Measurements from ENCODE around the gene ALKBH6. TPM values are rescaled to one million over a fixed set of nuclear protein-coding genes. Genes with fewer than 3 reads are reported as not detected.

Gene ALKBH6
- polyA plus RNA-seq, 1 donor (not counting 4 experiments of a cell fraction or from before 2014, with no cell fraction given): 36.7 TPM

DNA sequence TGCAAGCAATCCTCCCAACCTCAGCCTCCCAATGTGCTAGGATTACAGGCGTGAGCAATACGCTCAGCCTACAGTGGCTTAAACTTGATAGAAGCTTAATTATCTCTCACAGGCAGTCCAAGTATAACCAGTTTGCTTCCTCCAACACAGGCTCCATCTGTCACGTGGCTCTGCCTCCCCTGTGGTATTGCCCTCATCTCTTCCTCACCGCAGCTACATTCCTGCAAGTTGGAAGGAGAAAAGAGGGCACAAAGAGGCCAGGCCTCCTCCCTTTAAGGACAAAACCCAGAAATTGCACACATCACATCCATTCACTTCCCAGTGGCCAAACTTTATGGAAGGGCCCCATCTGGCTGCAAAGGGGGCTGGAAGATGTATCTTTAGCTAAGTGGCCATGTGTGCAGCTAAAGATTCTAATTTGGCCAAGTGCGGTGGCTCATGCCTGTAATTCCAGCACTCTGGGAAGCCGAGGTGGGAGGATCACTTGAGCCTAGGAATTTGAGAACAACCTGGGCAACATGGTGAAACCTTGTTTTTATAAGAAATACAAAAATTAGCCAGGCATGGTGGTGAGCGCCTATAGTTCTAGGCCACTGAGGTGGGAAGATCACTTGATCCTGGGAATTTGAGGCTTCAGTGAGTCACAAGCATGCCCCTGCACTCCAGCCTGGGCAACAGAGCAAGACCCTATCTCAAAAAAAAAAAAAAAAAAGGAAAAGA is 22.1 kb downstream of the ALKBH6 start:
- dilution Hi-C loops (cut with MboI; ENCODE audit: extremely low pct_ligation_motif_present, low sequenced_read_pairs): no loop called here
- TF ChIP-seq EZH2 (IDR thresholded peaks at IDR 0.05; ENCODE audit: low read length): no peak

DNA sequence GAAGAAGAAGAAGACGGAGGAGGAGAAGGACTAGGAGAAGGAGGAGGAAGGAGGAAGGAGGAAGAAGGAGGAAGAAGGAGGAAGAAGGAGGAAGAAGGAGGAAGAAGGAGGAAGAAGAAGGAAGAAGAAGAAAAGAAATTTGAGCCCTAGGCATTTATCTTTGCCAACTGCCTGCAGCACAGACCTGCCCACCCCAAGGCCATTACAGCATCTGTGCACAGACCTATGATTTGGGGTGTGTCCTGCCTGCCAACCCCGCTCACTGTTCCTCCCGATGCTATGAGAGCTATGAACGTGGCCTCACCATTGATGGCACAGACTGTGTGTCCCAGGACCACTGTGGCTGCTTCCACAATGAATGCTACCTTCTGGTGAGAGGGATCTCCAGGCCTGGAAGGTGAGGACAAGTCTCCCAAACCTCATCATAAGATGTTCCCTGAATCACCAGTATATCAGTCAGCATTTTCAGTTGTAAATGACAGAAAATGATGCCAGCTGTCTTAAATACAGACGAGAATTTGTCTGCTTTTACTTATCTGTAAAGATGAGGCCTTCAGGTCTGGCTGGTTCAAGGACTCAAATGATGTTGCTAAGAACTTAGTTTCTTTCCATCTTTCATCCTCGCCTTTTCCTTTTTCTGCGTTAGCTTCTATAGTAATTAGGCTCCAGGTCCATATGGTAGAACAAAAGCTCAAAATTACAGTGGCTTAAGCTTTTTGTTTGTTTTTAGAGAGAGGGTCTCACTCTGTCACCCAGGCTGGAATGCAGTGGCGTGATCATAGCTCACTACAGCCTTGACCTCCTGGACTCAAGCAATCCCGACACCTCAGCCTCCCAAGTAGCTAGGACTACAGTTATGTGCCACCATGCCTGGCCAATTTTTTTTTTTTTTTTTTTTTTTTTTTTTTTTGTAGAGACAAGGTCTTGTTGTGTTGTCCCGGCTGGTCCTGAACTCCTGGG is 23.0 kb downstream of the ALKBH6 start:
- DNase-seq (ENCODE audit: low read depth, low spot score) (no peak), FAIRE-seq (no peak)
- Histone ChIP-seq H3K4me3 (ENCODE audit: control insufficient read depth in 2 of 3, extremely low read depth in 1 of 3, insufficient read depth in 2 of 3, low read depth in 1 of 3, low read length in 3 of 3) (no peak overlapping the region), H3K4me2 (ENCODE audit: control insufficient read depth, extremely low read depth, insufficient read depth, low read depth, low read length) (no peak overlapping the region), H3K36me3 (ENCODE audit: control insufficient read depth in 2 of 2, extremely low read depth in 1 of 2, insufficient read depth in 2 of 2, low read length in 2 of 2) (no peaks in the 10 kb centered on the region), H3K9me3 (ENCODE audit: control insufficient read depth, low read depth, low read length) (no peaks in the 10 kb centered on the region), H3K9ac (ENCODE audit: control insufficient read depth, extremely low read depth, insufficient read depth, low read length) (no peak overlapping the region), H3K4me1 (ENCODE audit: control insufficient read depth, extremely low read depth, insufficient read depth, low read length) (peaks cover 18% of the 10 kb centered on the region), H3K79me2 (ENCODE audit: control insufficient read depth, insufficient read depth, low read length) (peaks cover 11% of the 10 kb centered on the region), H3K27me3 (ENCODE audit: control insufficient read depth, extremely low read depth, insufficient read depth, low read length) (peaks cover 6% of the 10 kb centered on the region), H3K9me1 (ENCODE audit: control insufficient read depth, extremely low read depth, insufficient read depth, low read length) (no peaks in the 10 kb centered on the region), H4K20me1 (ENCODE audit: control insufficient read depth, extremely low read depth, insufficient read depth, low read length) (no peaks in the 10 kb centered on the region), H3K27ac (ENCODE audit: control insufficient read depth, insufficient read depth, low read length) (no peak overlapping the region), H2AFZ (ENCODE audit: control insufficient read depth, low read length) (no peak overlapping the region)
- dilution Hi-C loops (cut with MboI; ENCODE audit: extremely low pct_ligation_motif_present, low sequenced_read_pairs): no loop called here
- TF ChIP-seq, protein P1, sequence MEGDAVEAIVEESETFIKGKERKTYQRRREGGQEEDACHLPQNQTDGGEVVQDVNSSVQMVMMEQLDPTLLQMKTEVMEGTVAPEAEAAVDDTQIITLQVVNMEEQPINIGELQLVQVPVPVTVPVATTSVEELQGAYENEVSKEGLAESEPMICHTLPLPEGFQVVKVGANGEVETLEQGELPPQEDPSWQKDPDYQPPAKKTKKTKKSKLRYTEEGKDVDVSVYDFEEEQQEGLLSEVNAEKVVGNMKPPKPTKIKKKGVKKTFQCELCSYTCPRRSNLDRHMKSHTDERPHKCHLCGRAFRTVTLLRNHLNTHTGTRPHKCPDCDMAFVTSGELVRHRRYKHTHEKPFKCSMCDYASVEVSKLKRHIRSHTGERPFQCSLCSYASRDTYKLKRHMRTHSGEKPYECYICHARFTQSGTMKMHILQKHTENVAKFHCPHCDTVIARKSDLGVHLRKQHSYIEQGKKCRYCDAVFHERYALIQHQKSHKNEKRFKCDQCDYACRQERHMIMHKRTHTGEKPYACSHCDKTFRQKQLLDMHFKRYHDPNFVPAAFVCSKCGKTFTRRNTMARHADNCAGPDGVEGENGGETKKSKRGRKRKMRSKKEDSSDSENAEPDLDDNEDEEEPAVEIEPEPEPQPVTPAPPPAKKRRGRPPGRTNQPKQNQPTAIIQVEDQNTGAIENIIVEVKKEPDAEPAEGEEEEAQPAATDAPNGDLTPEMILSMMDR (optimal IDR thresholded peaks at IDR 0.05 in 1 of 3, IDR thresholded peaks at IDR 0.05 in 1 of 3, conservative IDR thresholded peaks at IDR 0.05 in 1 of 3; ENCODE audit: extremely low read depth in 1 of 3, insufficient read depth in 2 of 3, low read length in 3 of 3): no peak
- TF ChIP-seq EZH2 (IDR thresholded peaks at IDR 0.05; ENCODE audit: low read length): no peak

More for the DNA sequence above, 22.1 kb downstream of the ALKBH6 start:
- no peak for FAIRE-seq
- Histone ChIP-seq H3K9ac (ENCODE audit: control insufficient read depth, extremely low read depth, insufficient read depth, low read length) (no peak overlapping the region), H3K36me3 (ENCODE audit: control insufficient read depth in 2 of 2, extremely low read depth in 1 of 2, insufficient read depth in 2 of 2, low read length in 2 of 2) (peaks cover 0 to 1% of the 10 kb centered on the region in 2 experiments), H3K9me1 (ENCODE audit: control insufficient read depth, extremely low read depth, insufficient read depth, low read length) (no peaks in the 10 kb centered on the region), H3K27me3 (ENCODE audit: control insufficient read depth, extremely low read depth, insufficient read depth, low read length) (no peaks in the 10 kb centered on the region), H4K20me1 (ENCODE audit: control insufficient read depth, extremely low read depth, insufficient read depth, low read length) (no peaks in the 10 kb centered on the region), H3K4me3 (ENCODE audit: control insufficient read depth in 2 of 3, extremely low read depth in 1 of 3, insufficient read depth in 2 of 3, low read depth in 1 of 3, low read length in 3 of 3) (no peak overlapping the region), H3K27ac (ENCODE audit: control insufficient read depth, insufficient read depth, low read length) (no peak overlapping the region), H3K4me2 (ENCODE audit: control insufficient read depth, extremely low read depth, insufficient read depth, low read depth, low read length) (no peak overlapping the region), H3K9me3 (ENCODE audit: control insufficient read depth, low read depth, low read length) (no peaks in the 10 kb centered on the region), H3K79me2 (ENCODE audit: control insufficient read depth, insufficient read depth, low read length) (peaks cover 18% of the 10 kb centered on the region), H3K4me1 (ENCODE audit: control insufficient read depth, extremely low read depth, insufficient read depth, low read length) (peaks cover 24% of the 10 kb centered on the region), H2AFZ (ENCODE audit: control insufficient read depth, low read length) (no peak overlapping the region)
- DNase-seq (ENCODE audit: low read depth, low spot score): no peak
